Right lobe of liver (tissue), 6 donors: Measurements from ENCODE around the gene CLSTN2. TPM values are rescaled to one million over a fixed set of nuclear protein-coding genes. Genes with fewer than 3 reads are reported as not detected.

Experiments used
- ATAC-seq, 4 donors: fragments of 200-7000 bp; cut with Tn5 transposase; one replicate each; pipeline ENCODE4 v1.9.1; 2020; ENCODE audit warnings: mild to moderate bottlenecking in 4 of 4, moderate library complexity in 4 of 4
- DNase-seq, 3 donors: peaks; one replicate each; pipeline ENCODE4 v3.0.0-alpha.2; 2020
- H3K27ac ChIP-seq, 3 donors: fragments of 200-600 bp; one replicate each; pipeline ENCODE4 v1.8.0; 2022
- H3K27me3 ChIP-seq, 2 donors: fragments of 200-600 bp; one replicate each; pipeline ENCODE4 v1.8.0; 2022
- H3K36me3 ChIP-seq, 4 donors: fragments of 200-600 bp; sonication (generic) in 1 of 4; one replicate each; pipeline versions ENCODE4 v1.5.1 to v1.8.0; 2017 to 2022; ENCODE audit warnings: control low read depth in 1 of 4
- H3K4me1 ChIP-seq, 4 donors: fragments of 200-600 bp; sonication (generic) in 1 of 4; one replicate each; pipeline versions ENCODE4 v1.5.1 to v1.8.0; 2017 to 2022; ENCODE audit warnings: control low read depth in 1 of 4
- H3K4me3 ChIP-seq, 3 donors: fragments of 200-600 bp; one replicate each; pipeline ENCODE4 v1.8.0; 2022
- H3K9me3 ChIP-seq, 4 donors: fragments of 200-600 bp; sonication (generic) in 1 of 4; one replicate each; pipeline versions ENCODE4 v1.5.1 to v1.8.0; 2017 to 2022; ENCODE audit warnings: control low read depth in 1 of 4
- POLR2A ChIP-seq: fragments of 450-650 bp; IDR thresholded peaks from one replicate; pipeline ENCODE4 v1.6.1; 2017; ENCODE audit warnings: antibody characterized with exemption, mild to moderate bottlenecking
- WGBS: methylation state at CpG from one replicate; pipeline ENCODE4 v1.1.6; 2018; ENCODE audit warnings: low coverage, low lambda C conversion rate; ENCODE audit not compliant: insufficient coverage; ENCODE audit errors: missing lambda C conversion rate; 5-methylcytosine and 5-hydroxymethylcytosine counted together
- intact Hi-C, 2 donors: fragments of 100-400 bp; cut with DNase I; formaldehyde crosslinking; loops; one replicate each; pipeline versions ENCODE4 v1.11.2 to v1.14.1; 2022
- total RNA-seq, 6 experiments: library from RNA; depleted of rRNA in 2 of 6; stranded (reverse); fragments of >200 nt in 2 of 6; fragmentation: NEBNext Ultra II Directional in 3 of 6; extraction: Animal tissue kit (Norgen Biotek cat#: 25700) in 3 of 6; gene quantifications; one replicate each; pipeline versions ENCODE4 v1.1.0 to v1.2.4, GENCODE V29; 2016 to 2023
- TF ChIP-seq, protein P1 (sequence below), 4 donors: fragments of 200-600 bp in 3 of 4; fragments of 450-650 bp in 1 of 4; IDR thresholded peaks; one replicate each; pipeline versions ENCODE4 v1.5.1 to v1.8.0; 2016 to 2022; ENCODE audit warnings: antibody characterized with exemption in 4 of 4, mild to moderate bottlenecking in 2 of 4
- donor health status: DM: no; HTN: yes; CAD: no.
- donor health status: DM: no; HTN: no; CAD: no.
- donor health status: DM: no; HTN: no; CAD: no.
- donor health status: DM: no; HTN: yes; CAD: no.
- donor health status: DM: no; HTN: yes; CAD: no.

The CLSTN2 gene
- total RNA-seq, 6 experiments from 2014 or later, result 1.0 to 3.3 (median 2.0) TPM

DNA sequence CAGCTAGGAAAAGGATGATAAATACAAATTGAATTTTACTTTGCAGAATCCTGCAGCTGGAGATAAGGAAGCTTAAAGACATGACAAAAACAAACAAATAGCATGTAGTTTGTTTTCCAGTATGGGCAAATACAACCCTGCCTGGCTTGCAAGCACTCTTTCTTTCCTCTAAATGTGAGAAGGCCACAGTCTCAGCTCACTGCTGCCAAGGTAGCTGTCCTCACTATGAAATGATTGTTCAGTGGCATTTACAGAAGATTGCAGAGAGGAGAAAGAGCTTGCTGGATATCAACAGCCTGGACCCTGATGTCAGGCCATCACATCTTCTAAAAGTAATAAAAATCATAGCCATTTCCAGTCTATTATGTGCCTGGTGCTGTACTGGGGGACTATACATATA is 262.0 kb downstream of the CLSTN2 start:
- no peak for TF ChIP-seq POLR2A
- TF ChIP-seq, protein P1, sequence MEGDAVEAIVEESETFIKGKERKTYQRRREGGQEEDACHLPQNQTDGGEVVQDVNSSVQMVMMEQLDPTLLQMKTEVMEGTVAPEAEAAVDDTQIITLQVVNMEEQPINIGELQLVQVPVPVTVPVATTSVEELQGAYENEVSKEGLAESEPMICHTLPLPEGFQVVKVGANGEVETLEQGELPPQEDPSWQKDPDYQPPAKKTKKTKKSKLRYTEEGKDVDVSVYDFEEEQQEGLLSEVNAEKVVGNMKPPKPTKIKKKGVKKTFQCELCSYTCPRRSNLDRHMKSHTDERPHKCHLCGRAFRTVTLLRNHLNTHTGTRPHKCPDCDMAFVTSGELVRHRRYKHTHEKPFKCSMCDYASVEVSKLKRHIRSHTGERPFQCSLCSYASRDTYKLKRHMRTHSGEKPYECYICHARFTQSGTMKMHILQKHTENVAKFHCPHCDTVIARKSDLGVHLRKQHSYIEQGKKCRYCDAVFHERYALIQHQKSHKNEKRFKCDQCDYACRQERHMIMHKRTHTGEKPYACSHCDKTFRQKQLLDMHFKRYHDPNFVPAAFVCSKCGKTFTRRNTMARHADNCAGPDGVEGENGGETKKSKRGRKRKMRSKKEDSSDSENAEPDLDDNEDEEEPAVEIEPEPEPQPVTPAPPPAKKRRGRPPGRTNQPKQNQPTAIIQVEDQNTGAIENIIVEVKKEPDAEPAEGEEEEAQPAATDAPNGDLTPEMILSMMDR (IDR thresholded peaks at IDR 0.05), result no peak
- intact Hi-C loops, result no loop called here
- ATAC-seq (no peak), DNase-seq (no peak)
- Histone ChIP-seq H3K4me3 (no peak overlapping the region), H3K4me1 (no peaks in the 10 kb centered on the region), H3K27me3 (no peaks in the 10 kb centered on the region), H3K9me3 (no peaks in the 10 kb centered on the region), H3K27ac (no peak overlapping the region), H3K36me3 (no peaks in the 10 kb centered on the region)

- intact Hi-C loops, result no loop called here
- H3K27ac ChIP-seq, result no peak overlapping the region
Measured at GRCh38 chr3:140198242-140198641, 263.3 kb downstream of the CLSTN2 start.

GRCh38 chr3:140199008-140199407 is 264.0 kb downstream of the CLSTN2 start:
- no peaks in the 10 kb centered on the region for H3K27me3 ChIP-seq
- no peak overlapping the region for H3K27ac ChIP-seq
- 39% methylated on average over 2 of the region's 2 CpGs for WGBS
- H3K4me1 ChIP-seq, result no peaks in the 10 kb centered on the region
- ATAC-seq, result no peak
- H3K9me3 ChIP-seq, result no peaks in the 10 kb centered on the region
- intact Hi-C loops, result no loop called here
- DNase-seq, result no peak
- H3K36me3 ChIP-seq, result no peaks in the 10 kb centered on the region
- H3K4me3 ChIP-seq, result no peak overlapping the region
- TF ChIP-seq POLR2A, result no peak
- TF ChIP-seq, protein P1 (IDR thresholded peaks at IDR 0.05), result no peak

More at GRCh38 chr3:140198242-140198641, 263.3 kb downstream of the CLSTN2 start:
- no peaks in the 10 kb centered on the region for H3K9me3 ChIP-seq
- H3K4me1 ChIP-seq, result no peaks in the 10 kb centered on the region
- TF ChIP-seq, protein P1 (IDR thresholded peaks at IDR 0.05), result no peak
- TF ChIP-seq POLR2A, result no peak
- ATAC-seq (no peak), DNase-seq (no peak)
- H3K4me3 ChIP-seq, result no peak overlapping the region
- 70% methylated on average over 2 of the region's 2 CpGs for WGBS
- no peaks in the 10 kb centered on the region for H3K36me3 ChIP-seq
- H3K27me3 ChIP-seq, result no peaks in the 10 kb centered on the region

DNA sequence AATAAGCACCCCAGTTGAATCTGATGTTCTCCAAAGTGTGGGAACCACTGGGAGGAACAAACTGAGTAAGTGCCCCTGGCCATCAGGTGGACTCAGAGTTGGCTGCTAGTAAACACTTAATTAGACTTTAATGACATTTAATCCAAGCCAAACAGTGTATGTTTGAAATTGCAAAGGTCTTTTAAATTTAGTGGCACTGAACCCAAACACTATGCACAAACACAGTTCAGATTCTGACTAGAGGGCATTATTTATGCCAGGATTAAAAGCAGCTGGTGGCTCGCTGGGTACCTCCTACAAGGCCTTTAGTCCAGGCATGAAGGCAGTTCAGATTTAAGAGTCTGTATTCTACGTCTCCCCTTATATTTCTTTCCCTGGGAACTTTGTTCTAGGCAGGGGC is 264.8 kb downstream of the CLSTN2 start:
- H3K36me3 ChIP-seq, result no peaks in the 10 kb centered on the region
- no peaks in the 10 kb centered on the region for H3K4me1 ChIP-seq
- no peak for ATAC-seq
- DNase-seq, result no peak
- WGBS, result 72% methylated on average over 2 of the region's 2 CpGs
- H3K4me3 ChIP-seq, result no peak overlapping the region
- intact Hi-C loops, result no loop called here
- TF ChIP-seq, protein P1 (IDR thresholded peaks at IDR 0.05), result no peak
- no peak for TF ChIP-seq POLR2A
- no peaks in the 10 kb centered on the region for H3K9me3 ChIP-seq
- no peak overlapping the region for H3K27ac ChIP-seq
- H3K27me3 ChIP-seq, result no peaks in the 10 kb centered on the region

DNA sequence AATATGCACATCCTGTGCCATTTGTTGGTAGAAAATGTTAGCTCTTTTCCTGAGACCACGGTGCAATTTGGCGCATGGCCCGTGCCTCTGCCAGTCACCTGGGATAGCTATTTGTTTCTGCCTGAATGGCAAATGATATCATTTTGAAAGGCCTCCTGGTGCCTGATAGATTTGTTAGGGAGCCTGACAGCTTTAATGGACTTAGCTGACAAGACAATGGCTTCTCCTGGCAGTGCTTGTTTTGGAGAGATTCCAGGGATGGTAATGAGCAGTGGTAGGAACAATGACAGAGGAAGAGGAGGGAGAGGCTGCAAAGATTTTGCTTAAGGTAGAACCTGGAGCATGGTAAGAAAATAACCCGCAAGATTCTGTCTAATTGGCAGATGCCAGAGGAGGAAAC is 268.5 kb downstream of the CLSTN2 start:
- no peaks in the 10 kb centered on the region for H3K4me1 ChIP-seq
- no peak overlapping the region for H3K27ac ChIP-seq
- intact Hi-C loops, result no loop called here
- no peaks in the 10 kb centered on the region for H3K36me3 ChIP-seq
- TF ChIP-seq, protein P1 (IDR thresholded peaks at IDR 0.05), result no peak
- no peak for TF ChIP-seq POLR2A
- H3K4me3 ChIP-seq, result no peak overlapping the region
- ATAC-seq, result no peak
- WGBS, result 54% methylated on average over 4 of the region's 4 CpGs
- no peaks in the 10 kb centered on the region for H3K9me3 ChIP-seq
- H3K27me3 ChIP-seq, result no peaks in the 10 kb centered on the region
- DNase-seq, result no peak
